CD4-positive, alpha-beta T cell treated with Interleukin-15 for 4 hours (primary cell): Measurements from ENCODE around the gene A1CF.
"Not testable (repeated sequence)": the region's sequence is repeated elsewhere in the genome, so short reads cannot be mapped to it uniquely, and the experiment has no call there.

Experiments used
- DNase-seq: peaks from one replicate; pipeline ENCODE4 v3.0.0-alpha.2; 2020; ENCODE audit warnings: low spot score

Gene A1CF

GRCh38 chr10:50788951-50789945, 96.2 kb downstream of the A1CF start:
- DNase-seq = no peak

DNA sequence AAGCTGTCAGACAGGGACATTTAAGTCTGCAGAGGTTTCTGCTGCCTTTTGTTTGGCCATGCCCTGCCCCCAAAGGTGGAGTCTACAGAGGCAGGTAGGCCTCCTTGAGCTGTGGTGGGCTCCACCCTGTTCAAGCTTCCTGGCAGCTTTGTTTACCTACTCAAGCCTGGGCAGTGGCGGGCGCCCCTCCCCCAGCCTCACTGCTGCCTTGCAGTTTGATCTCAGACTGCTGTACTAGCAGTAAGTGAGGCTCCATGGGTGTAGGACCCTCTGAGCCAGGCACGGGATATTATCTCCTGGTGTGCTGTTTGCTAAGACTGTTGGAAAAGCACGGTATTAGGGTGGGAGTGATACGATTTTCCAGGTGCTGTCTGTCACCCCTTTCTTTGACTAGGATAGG, 97.5 kb downstream of the A1CF start:
- not testable (repeated sequence) for DNase-seq

- not testable (repeated sequence) for DNase-seq
Observed at GRCh38 chr10:50782017-50782416, 103.4 kb downstream of the A1CF start.

- not testable (repeated sequence) for DNase-seq
Observed at GRCh38 chr10:50780036-50780435, 105.4 kb downstream of the A1CF start.

- DNase-seq = not testable (repeated sequence)
Observed at GRCh38 chr10:50774868-50775267, 110.6 kb downstream of the A1CF start.

- DNase-seq = not testable (repeated sequence)
Observed at GRCh38 chr10:50772042-50772441, 113.4 kb downstream of the A1CF start.

GRCh38 chr10:50766774-50767513, 118.5 kb downstream of the A1CF start:
- not testable (repeated sequence) for DNase-seq
